HL-60 (cell line): ENCODE data around the gene DDI1.

Source experiments
- DNase-seq, 2 experiments: peaks; one replicate each; pipeline ENCODE4 v3.0.0-alpha.2; 2010 to 2020; ENCODE audit warnings: low read depth in 1 of 2, low spot score in 1 of 2
- H3K27ac ChIP-seq: fragments of 250-450 bp; sonication (Bioruptor Pico); replicated peaks from 2 replicates; pipeline ENCODE4 v1.5.1; 2020; ENCODE audit warnings: mild to moderate bottlenecking, moderate library complexity
- H3K27me3 ChIP-seq: fragments of 250-450 bp; sonication (Bioruptor Pico); 2 replicates; pipeline ENCODE4 v1.5.1; 2021; ENCODE audit warnings: mild to moderate bottlenecking, moderate library complexity; ENCODE audit not compliant: insufficient read depth, poor library complexity, severe bottlenecking
- H3K4me3 ChIP-seq: replicated peaks from 2 replicates; pipeline ENCODE4 v1.5.1; 2011; ENCODE audit warnings: mild to moderate bottlenecking, control low read depth, low read length; ENCODE audit not compliant: insufficient read depth
- GABPA ChIP-seq: IDR thresholded peaks from 2 replicates; pipeline ENCODE4 v1.6.1; 2012; ENCODE audit warnings: low read depth
- POLR2AphosphoS5 ChIP-seq: IDR thresholded peaks from 2 replicates; pipeline ENCODE4 v1.6.1; 2012; ENCODE audit warnings: low read depth
- SPI1 ChIP-seq: IDR thresholded peaks from 2 replicates; pipeline ENCODE4 v1.6.1; 2012; ENCODE audit warnings: low read depth, mild to moderate bottlenecking, borderline replicate concordance
- long read RNA-seq: library from polyadenylated mRNA; unstranded; transcript quantifications from one replicate; pipeline ENCODE4 v2.0.0, GENCODE V29; 2020
- TF ChIP-seq, protein P1 (sequence below): IDR thresholded peaks from one replicate; pipeline ENCODE4 v1.5.1; 2011; ENCODE audit warnings: low read length, control low read depth, inconsistent platforms; ENCODE audit not compliant: insufficient read depth
- TF ChIP-seq, protein P2 (sequence below): IDR thresholded peaks from 2 replicates; pipeline ENCODE4 v1.6.1; 2012; ENCODE audit warnings: low read depth; ENCODE audit not compliant: insufficient replicate concordance

DDI1 gene
- long read RNA-seq, result 0 reads

DNA sequence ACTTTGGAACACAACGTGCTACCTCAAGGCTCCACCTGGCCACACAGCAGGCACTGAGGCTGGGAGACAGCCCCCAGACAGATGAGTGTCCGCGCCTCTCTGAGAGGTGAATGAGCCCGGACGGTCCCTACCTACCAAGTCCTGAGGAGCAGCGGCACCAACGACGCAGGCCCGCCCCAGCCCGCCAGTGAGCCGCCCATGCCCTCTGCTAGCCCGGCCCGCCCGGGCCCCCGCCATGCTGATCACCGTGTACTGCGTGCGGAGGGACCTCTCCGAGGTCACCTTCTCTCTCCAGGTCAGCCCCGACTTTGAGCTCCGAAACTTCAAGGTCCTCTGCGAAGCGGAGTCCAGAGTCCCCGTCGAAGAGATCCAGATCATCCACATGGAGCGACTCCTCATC, at the start of gene DDI1:
Gene DDI1, plus strand, starts transcription at position 53 of the 400 bp plus-strand sequence. Its CDS starts 183 bp downstream, at position 236.
- no peak within 1 kb of the TSS for H3K27ac ChIP-seq
- no peak within 1 kb of the TSS for H3K4me3 ChIP-seq
- DNase-seq, result no peak
- TF ChIP-seq POLR2AphosphoS5, result no peak
- H3K27me3 ChIP-seq, result no peaks in the 10 kb centered on the region

DNA sequence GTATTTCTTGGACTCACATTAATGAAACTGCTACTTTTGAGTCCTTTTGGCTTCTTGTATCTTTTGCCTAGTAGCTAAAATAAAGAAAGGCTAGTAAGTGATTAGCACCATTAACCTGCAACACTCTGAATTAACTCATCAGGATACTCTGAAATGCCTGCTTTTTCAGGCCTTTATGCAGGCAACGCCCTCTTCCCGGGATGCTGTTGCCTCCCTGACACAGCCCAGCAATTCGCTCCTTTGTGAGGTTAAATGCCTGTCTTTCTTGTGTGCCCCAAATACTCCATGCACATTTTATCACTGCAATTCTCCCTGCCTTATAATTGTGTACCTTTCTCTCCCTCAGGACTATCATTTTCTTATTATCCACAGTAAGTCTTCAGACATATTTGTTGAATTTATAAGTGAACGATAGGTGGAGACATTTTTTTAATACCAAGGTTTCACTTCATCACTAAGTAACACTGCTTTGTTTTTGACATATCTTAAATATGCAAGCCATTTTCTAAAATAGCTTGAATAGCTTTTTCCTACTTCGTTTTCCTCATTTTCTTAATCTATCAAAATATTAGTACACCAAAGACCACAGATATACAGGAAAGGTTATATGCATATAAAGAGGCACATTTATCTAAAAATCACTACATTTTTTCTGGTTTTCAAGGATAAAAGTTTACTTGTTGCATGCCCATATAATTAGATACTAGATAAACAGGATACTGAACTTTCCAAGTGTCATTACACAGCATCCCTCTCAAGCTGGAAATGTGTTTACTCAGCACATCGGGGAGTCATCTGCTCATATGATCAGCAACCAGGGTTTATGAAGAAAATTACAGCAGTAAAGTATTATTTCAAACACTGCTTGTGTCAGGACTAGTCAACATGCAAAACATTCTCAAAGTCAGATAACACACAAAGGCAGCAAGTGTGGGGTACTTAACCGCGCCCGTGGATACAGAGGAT, 48.5 kb upstream of the DDI1 start:
- TF ChIP-seq GABPA, result no peak
- TF ChIP-seq SPI1, result no peak
- no peak for TF ChIP-seq POLR2AphosphoS5
- TF ChIP-seq, protein P1, sequence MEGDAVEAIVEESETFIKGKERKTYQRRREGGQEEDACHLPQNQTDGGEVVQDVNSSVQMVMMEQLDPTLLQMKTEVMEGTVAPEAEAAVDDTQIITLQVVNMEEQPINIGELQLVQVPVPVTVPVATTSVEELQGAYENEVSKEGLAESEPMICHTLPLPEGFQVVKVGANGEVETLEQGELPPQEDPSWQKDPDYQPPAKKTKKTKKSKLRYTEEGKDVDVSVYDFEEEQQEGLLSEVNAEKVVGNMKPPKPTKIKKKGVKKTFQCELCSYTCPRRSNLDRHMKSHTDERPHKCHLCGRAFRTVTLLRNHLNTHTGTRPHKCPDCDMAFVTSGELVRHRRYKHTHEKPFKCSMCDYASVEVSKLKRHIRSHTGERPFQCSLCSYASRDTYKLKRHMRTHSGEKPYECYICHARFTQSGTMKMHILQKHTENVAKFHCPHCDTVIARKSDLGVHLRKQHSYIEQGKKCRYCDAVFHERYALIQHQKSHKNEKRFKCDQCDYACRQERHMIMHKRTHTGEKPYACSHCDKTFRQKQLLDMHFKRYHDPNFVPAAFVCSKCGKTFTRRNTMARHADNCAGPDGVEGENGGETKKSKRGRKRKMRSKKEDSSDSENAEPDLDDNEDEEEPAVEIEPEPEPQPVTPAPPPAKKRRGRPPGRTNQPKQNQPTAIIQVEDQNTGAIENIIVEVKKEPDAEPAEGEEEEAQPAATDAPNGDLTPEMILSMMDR, result no peak
- TF ChIP-seq, protein P2, sequence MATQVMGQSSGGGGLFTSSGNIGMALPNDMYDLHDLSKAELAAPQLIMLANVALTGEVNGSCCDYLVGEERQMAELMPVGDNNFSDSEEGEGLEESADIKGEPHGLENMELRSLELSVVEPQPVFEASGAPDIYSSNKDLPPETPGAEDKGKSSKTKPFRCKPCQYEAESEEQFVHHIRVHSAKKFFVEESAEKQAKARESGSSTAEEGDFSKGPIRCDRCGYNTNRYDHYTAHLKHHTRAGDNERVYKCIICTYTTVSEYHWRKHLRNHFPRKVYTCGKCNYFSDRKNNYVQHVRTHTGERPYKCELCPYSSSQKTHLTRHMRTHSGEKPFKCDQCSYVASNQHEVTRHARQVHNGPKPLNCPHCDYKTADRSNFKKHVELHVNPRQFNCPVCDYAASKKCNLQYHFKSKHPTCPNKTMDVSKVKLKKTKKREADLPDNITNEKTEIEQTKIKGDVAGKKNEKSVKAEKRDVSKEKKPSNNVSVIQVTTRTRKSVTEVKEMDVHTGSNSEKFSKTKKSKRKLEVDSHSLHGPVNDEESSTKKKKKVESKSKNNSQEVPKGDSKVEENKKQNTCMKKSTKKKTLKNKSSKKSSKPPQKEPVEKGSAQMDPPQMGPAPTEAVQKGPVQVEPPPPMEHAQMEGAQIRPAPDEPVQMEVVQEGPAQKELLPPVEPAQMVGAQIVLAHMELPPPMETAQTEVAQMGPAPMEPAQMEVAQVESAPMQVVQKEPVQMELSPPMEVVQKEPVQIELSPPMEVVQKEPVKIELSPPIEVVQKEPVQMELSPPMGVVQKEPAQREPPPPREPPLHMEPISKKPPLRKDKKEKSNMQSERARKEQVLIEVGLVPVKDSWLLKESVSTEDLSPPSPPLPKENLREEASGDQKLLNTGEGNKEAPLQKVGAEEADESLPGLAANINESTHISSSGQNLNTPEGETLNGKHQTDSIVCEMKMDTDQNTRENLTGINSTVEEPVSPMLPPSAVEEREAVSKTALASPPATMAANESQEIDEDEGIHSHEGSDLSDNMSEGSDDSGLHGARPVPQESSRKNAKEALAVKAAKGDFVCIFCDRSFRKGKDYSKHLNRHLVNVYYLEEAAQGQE, result no peak
- Histone ChIP-seq H3K27me3 (no peaks in the 10 kb centered on the region), H3K27ac (no peak overlapping the region), H3K4me3 (no peak overlapping the region)
- no peak for DNase-seq

DNA sequence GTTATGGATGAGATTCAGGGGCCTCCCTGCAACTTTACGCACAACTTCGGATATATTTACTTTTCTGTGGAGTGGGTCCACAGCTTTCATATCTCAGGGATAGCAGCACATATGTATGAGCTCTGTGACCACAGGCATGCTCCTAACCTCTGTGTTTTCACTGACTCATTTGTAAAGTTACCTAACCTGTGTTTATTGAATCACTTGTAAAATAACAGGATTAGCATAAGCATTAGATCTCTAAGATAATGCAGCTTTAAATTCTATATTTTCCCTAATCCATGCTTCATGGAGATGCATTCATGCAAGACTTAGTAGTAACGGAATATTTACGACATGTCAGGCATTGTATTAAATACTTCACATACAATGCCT, 47.9 kb upstream of the DDI1 start:
- Histone ChIP-seq H3K27ac (no peak overlapping the region), H3K4me3 (no peak overlapping the region), H3K27me3 (no peaks in the 10 kb centered on the region)
- no peak for DNase-seq
- TF ChIP-seq, protein P1, result no peak
- TF ChIP-seq SPI1, result no peak
- TF ChIP-seq, protein P2, result no peak

DNA sequence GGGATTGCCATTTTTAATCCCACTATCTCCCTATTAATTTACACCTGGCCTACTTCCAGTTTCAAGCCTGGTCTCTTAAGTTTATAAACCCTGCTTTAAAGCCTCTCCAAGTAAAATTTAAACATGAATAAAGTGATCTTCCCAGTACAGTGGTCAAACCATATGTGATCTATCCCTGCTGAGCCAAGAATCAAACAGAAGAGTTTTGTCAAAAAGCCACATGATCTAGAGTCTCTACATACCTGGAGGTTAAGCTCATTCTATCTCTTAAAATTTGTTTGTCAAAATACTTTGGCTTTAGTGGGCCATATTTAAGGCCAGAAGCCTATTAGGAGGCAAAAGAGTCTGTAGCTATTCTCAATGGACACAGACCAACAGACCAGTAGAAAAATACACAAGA, 42.9 kb upstream of the DDI1 start:
- DNase-seq, result no peak
- Histone ChIP-seq H3K4me3 (no peak overlapping the region), H3K27me3 (no peaks in the 10 kb centered on the region), H3K27ac (no peak overlapping the region)
- TF ChIP-seq SPI1, result no peak
- TF ChIP-seq, protein P2, result no peak
- TF ChIP-seq, protein P1, result no peak
- TF ChIP-seq POLR2AphosphoS5, result no peak
- no peak for TF ChIP-seq GABPA
